H1 (cell line): ENCODE measurements around the gene TMEM39B. TPM values are rescaled to one million over a fixed set of nuclear protein-coding genes. Genes with fewer than 3 reads are reported as not detected.

Experiments
- CTCF ChIA-PET: fragments of 300-600 bp; sonication (Branson Sonifier 250); formaldehyde crosslinking; loops from one replicate; lab custom pipeline; 2021; ENCODE audit not compliant: partially characterized antibody; lab: Charles Lee
- POLR2A ChIA-PET: fragments of 300-600 bp; sonication (Branson Sonifier 250); formaldehyde crosslinking; loops from one replicate; lab custom pipeline; 2021; ENCODE audit warnings: inconsistent platforms; ENCODE audit not compliant: partially characterized antibody; lab: Charles Lee
- DNase-seq, 2 experiments: peaks; one replicate each; pipeline versions ENCODE4 v3.0.0 to v3.0.0-alpha.2; 2010 to 2022; ENCODE audit warnings: low spot score in 2 of 2, low read depth in 1 of 2, mixed read lengths in 1 of 2
- FAIRE-seq: peaks from 2 replicates; lab custom pipeline; 2011; peaks lifted over from hg19 to GRCh38; lab: Jason Lieb, UNC
- H2AFZ ChIP-seq: 2 replicates; pipeline ENCODE4 v1.8.1; 2012; ENCODE audit warnings: low read length, inconsistent platforms
- H2AK5ac ChIP-seq: 2 replicates; pipeline ENCODE4 v1.6.1; 2013; ENCODE audit warnings: low read depth, low read length
- H2BK120ac ChIP-seq: replicated peaks from 2 replicates; pipeline ENCODE3; 2013; ENCODE audit warnings: low read depth, low read length, inconsistent platforms
- H2BK12ac ChIP-seq: 2 replicates; pipeline ENCODE4 v1.6.1; 2013; ENCODE audit warnings: low read depth, low read length
- H2BK15ac ChIP-seq: 2 replicates; pipeline ENCODE4 v1.6.1; 2013; ENCODE audit warnings: low read length
- H2BK20ac ChIP-seq: 2 replicates; pipeline ENCODE4 v1.6.1; 2013; ENCODE audit warnings: low read length
- H2BK5ac ChIP-seq: 2 replicates; pipeline ENCODE4 v1.6.1; 2013; ENCODE audit warnings: low read depth, low read length
- H3K14ac ChIP-seq: 2 replicates; pipeline ENCODE4 v1.6.1; 2013; ENCODE audit warnings: inconsistent platforms; ENCODE audit not compliant: insufficient read length
- H3K18ac ChIP-seq: 2 replicates; pipeline ENCODE4 v1.6.1; 2013; ENCODE audit warnings: low read length; ENCODE audit errors: extremely low read depth
- H3K23ac ChIP-seq: 2 replicates; pipeline ENCODE4 v1.6.1; 2013; ENCODE audit warnings: inconsistent platforms; ENCODE audit not compliant: insufficient read length
- H3K23me2 ChIP-seq: 2 replicates; pipeline ENCODE4 v1.6.1; 2013; ENCODE audit warnings: low read depth, low read length
- H3K27ac ChIP-seq: 2 replicates; pipeline ENCODE4 v1.6.1; 2011; ENCODE audit warnings: low read depth, low read length, inconsistent platforms
- H3K27me3 ChIP-seq, 4 experiments: replicated peaks in 1 of 4; 1 replicate in 1 of 4; 2 replicates in 3 of 4; pipeline versions ENCODE4 v1.6.1 to v1.8.1; 2011 to 2013; ENCODE audit warnings: low read length in 3 of 4, mild to moderate bottlenecking in 3 of 4, inconsistent platforms in 2 of 4, mixed read lengths in 2 of 4, moderate library complexity in 1 of 4; ENCODE audit not compliant: control insufficient read depth in 3 of 4, insufficient read depth in 3 of 4; ENCODE audit errors: extremely low read depth in 1 of 4
- H3K36me3 ChIP-seq, 4 experiments: 2 replicates each; pipeline versions ENCODE4 v1.6.1 to v1.8.1; 2011 to 2013; ENCODE audit warnings: mild to moderate bottlenecking in 4 of 4, low read length in 3 of 4, moderate library complexity in 2 of 4, control low read depth in 1 of 4, inconsistent platforms in 1 of 4; ENCODE audit not compliant: insufficient read depth in 4 of 4, control insufficient read depth in 2 of 4
- H3K4ac ChIP-seq: replicated peaks from 2 replicates; pipeline ENCODE3; 2013; ENCODE audit warnings: low read length, low read depth, mixed read lengths, inconsistent platforms; ENCODE audit not compliant: insufficient read length
- H3K4me1 ChIP-seq, 4 experiments: replicated peaks in 1 of 4; 1 replicate in 1 of 4; 2 replicates in 3 of 4; pipeline versions ENCODE4 v1.6.1 to v1.8.1; 2011 to 2013; ENCODE audit warnings: low read length in 3 of 4, inconsistent platforms in 2 of 4, mixed read lengths in 1 of 4; ENCODE audit not compliant: insufficient read depth in 4 of 4, control insufficient read depth in 3 of 4
- H3K4me2 ChIP-seq, 2 experiments: 2 replicates each; pipeline versions ENCODE4 v1.6.1 to v1.8.1; 2011 to 2013; ENCODE audit warnings: low read depth in 2 of 2, low read length in 2 of 2, control low read depth in 1 of 2, inconsistent platforms in 1 of 2, mild to moderate bottlenecking in 1 of 2; ENCODE audit not compliant: insufficient read depth in 1 of 2
- H3K4me3 ChIP-seq, 4 experiments: fragments of 200-600, 300-600 bp in 1 of 4; sonication (generic), shearing (Covaris generic), sonication (Bioruptor Twin) in 1 of 4; 2 replicates each; pipeline versions ENCODE4 v1.5.1 to v1.8.1; 2011 to 2016; ENCODE audit warnings: low read length in 4 of 4, low read depth in 3 of 4, control low read depth in 2 of 4, inconsistent platforms in 2 of 4, mild to moderate bottlenecking in 2 of 4, mixed read lengths in 1 of 4, moderate library complexity in 1 of 4; ENCODE audit not compliant: insufficient read depth in 2 of 4; ENCODE audit errors: extremely low read depth in 1 of 4
- H3K56ac ChIP-seq: replicated peaks from 2 replicates; pipeline ENCODE3; 2013; ENCODE audit warnings: low read depth, mild to moderate bottlenecking, mixed read lengths, low read length, inconsistent platforms; ENCODE audit not compliant: insufficient read length
- H3K79me1 ChIP-seq: 2 replicates; pipeline ENCODE4 v1.6.1; 2013; ENCODE audit warnings: low read depth, low read length, control low read depth
- H3K79me2 ChIP-seq, 2 experiments: 2 replicates each; pipeline versions ENCODE4 v1.6.1 to v1.8.1; 2012 to 2013; ENCODE audit warnings: low read length in 2 of 2, mild to moderate bottlenecking in 2 of 2, inconsistent platforms in 1 of 2; ENCODE audit not compliant: insufficient read depth in 2 of 2, control insufficient read depth in 1 of 2
- H3K9ac ChIP-seq, 4 experiments: replicated peaks in 1 of 4; 1 replicate in 1 of 4; 2 replicates in 3 of 4; pipeline versions ENCODE4 v1.6.1 to v1.8.1; 2011 to 2013; ENCODE audit warnings: low read depth in 3 of 4, low read length in 3 of 4, control low read depth in 2 of 4, mild to moderate bottlenecking in 2 of 4, moderate library complexity in 2 of 4, inconsistent platforms in 1 of 4; ENCODE audit errors: extremely low read depth in 1 of 4
- H3K9me3 ChIP-seq, 2 experiments: 2 replicates each; pipeline versions ENCODE4 v1.6.1 to v1.8.1; 2012 to 2013; ENCODE audit warnings: mild to moderate bottlenecking in 2 of 2, moderate library complexity in 2 of 2, control low read depth in 1 of 2, inconsistent platforms in 1 of 2, low read depth in 1 of 2, low read length in 1 of 2, mixed read lengths in 1 of 2; ENCODE audit not compliant: insufficient read depth in 2 of 2
- H4K20me1 ChIP-seq, 2 experiments: replicated peaks in 1 of 2; 2 replicates each; pipeline versions ENCODE3 to v1.8.1; 2011 to 2013; ENCODE audit warnings: inconsistent platforms in 2 of 2, low read length in 2 of 2, mild to moderate bottlenecking in 1 of 2; ENCODE audit not compliant: insufficient read depth in 2 of 2, control insufficient read depth in 1 of 2
- H4K5ac ChIP-seq: 2 replicates; pipeline ENCODE4 v1.6.1; 2013; ENCODE audit warnings: low read length, low read depth, mixed read lengths, inconsistent platforms; ENCODE audit not compliant: insufficient read length
- H4K8ac ChIP-seq: 2 replicates; pipeline ENCODE4 v1.8.0; 2013; ENCODE audit warnings: mild to moderate bottlenecking, moderate library complexity, low read length, inconsistent platforms; ENCODE audit not compliant: insufficient read depth; ENCODE audit errors: extremely low read depth
- H4K91ac ChIP-seq: replicated peaks from 2 replicates; pipeline ENCODE3; 2013; ENCODE audit warnings: low read length, mixed read lengths, inconsistent platforms; ENCODE audit not compliant: insufficient read length
- ATF3 ChIP-seq: IDR thresholded peaks from 2 replicates; pipeline ENCODE4 v1.6.1; 2011; ENCODE audit warnings: low read depth, mild to moderate bottlenecking, low read length; ENCODE audit not compliant: insufficient read depth
- EZH2 ChIP-seq: fragments of 200-600 bp; sonication (generic); IDR thresholded peaks from 2 replicates; pipeline ENCODE4 v1.7.1; 2012; ENCODE audit warnings: low read depth, mild to moderate bottlenecking, moderate library complexity, low read length, inconsistent platforms; ENCODE audit not compliant: severe bottlenecking
- FOSL1 ChIP-seq: IDR thresholded peaks from 2 replicates; pipeline ENCODE4 v1.6.1; 2011; ENCODE audit warnings: mild to moderate bottlenecking, low read depth, low read length, moderate library complexity; ENCODE audit not compliant: insufficient read depth
- RFX5 ChIP-seq: IDR thresholded peaks from 2 replicates; pipeline ENCODE4 v1.6.1; 2011; ENCODE audit warnings: low read depth, low read length, improper control_type of control experiment, borderline replicate concordance
- TAF1 ChIP-seq: IDR thresholded peaks from 2 replicates; pipeline ENCODE4 v1.6.1; 2011; ENCODE audit warnings: mild to moderate bottlenecking, low read depth, low read length
- TAF7 ChIP-seq: optimal IDR thresholded peaks from 2 replicates; pipeline ENCODE3; 2011; ENCODE audit warnings: low read depth, mild to moderate bottlenecking, inconsistent platforms, low read length, moderate library complexity, borderline replicate concordance
- ZNF274 ChIP-seq: IDR thresholded peaks from 2 replicates; pipeline ENCODE4 v1.7.0; 2012; ENCODE audit warnings: low read length, borderline replicate concordance; ENCODE audit errors: extremely low read depth
- WGBS, 2 experiments: shearing (Covaris generic) in 1 of 2; methylation state at CpG; one replicate each; pipeline versions ENCODE4 v1.1.6 to v1.1.7; 2013 to 2015; ENCODE audit warnings: low lambda C conversion rate in 2 of 2, mixed read lengths in 2 of 2, inconsistent platforms in 1 of 2, low coverage in 1 of 2, missing lambda C conversion rate in 1 of 2; ENCODE audit not compliant: insufficient replicate concordance in 2 of 2, insufficient coverage in 1 of 2, insufficient read length in 1 of 2; ENCODE audit errors: extremely low coverage in 1 of 2, missing lambda C conversion rate in 1 of 2; 5-methylcytosine and 5-hydroxymethylcytosine counted together
- polyA plus RNA-seq, 7 experiments: library from polyadenylated mRNA; depleted of rRNA in 3 of 7; stranded (reverse) in 5 of 7; unstranded in 2 of 7; fragments of >200 nt in 5 of 7; fragments of 200-250 nt in 2 of 7; gene quantifications; 1 replicate in 5 of 7; 2 replicates in 1 of 7; 4 replicates in 1 of 7; pipeline versions ENCODE4 v1.2.1 to v1.2.3, GENCODE V29; 2011 to 2013; ENCODE audit warnings: missing spikeins in 2 of 7, mixed read lengths in 2 of 7
- total RNA-seq: library from RNA; stranded (reverse); fragmentation: NEBNext Ultra II Directional; extraction: Animal tissue kit (Norgen Biotek cat#: 25700); gene quantifications from 2 replicates; pipeline ENCODE4 v1.2.1, GENCODE V29; 2021
- TF ChIP-seq, protein P1 (sequence below): IDR thresholded peaks from 2 replicates; pipeline ENCODE4 v1.6.1; 2012; ENCODE audit warnings: inconsistent platforms

TMEM39B gene
- total and polyA plus RNA-seq, 2 of the 8 experiments (the other 6 are each of a cell fraction or from before 2014, with no cell fraction given), result 25.3 to 32.7 TPM

- Histone ChIP-seq H3K14ac (no peak overlapping the region), H3K23ac (no peak overlapping the region), H2BK120ac (no peak overlapping the region), H4K8ac (no peak overlapping the region), H3K18ac (no peak overlapping the region), H3K4me2 (no peak overlapping the region), H3K4me1 (no peaks in the 10 kb centered on the region), H3K23me2 (no peaks in the 10 kb centered on the region), H3K79me2 (no peaks in the 10 kb centered on the region), H2BK5ac (no peak overlapping the region), H4K20me1 (peaks cover 0 to 2% of the 10 kb centered on the region in 2 experiments), H2BK12ac (no peak overlapping the region), H3K36me3 (peaks cover 4 to 33% (median 23%) of the 10 kb centered on the region in 4 experiments), H4K91ac (no peak overlapping the region), H3K9me3 (no peaks in the 10 kb centered on the region), H2AK5ac (no peak overlapping the region), H2AFZ (no peak overlapping the region), H3K56ac (no peak overlapping the region), H2BK15ac (no peak overlapping the region), H3K4ac (no peak overlapping the region), H3K27ac (no peak overlapping the region), H2BK20ac (no peak overlapping the region), H3K9ac (no peak overlapping the region), H3K4me3 (no peak overlapping the region), H3K79me1 (no peaks in the 10 kb centered on the region), H4K5ac (no peak overlapping the region), H3K27me3 (no peaks in the 10 kb centered on the region)
- ChIA-PET CTCF (interaction anchor here (0.9 to 1.0 kb wide), 2 partner anchors 8 to 26 kb away, joined by 3 to 4 read pairs; partner anchors contain the start of gene TMEM39B), POLR2A (interaction anchor here (1.8 kb wide), 1 partner anchor 10 kb away, joined by 6 read pairs; no protein-coding TSS in a partner anchor)
- FAIRE-seq (no peak), DNase-seq (no peak)
- WGBS, 2 experiments, result 91% methylated on average over 4 of the region's 4 CpGs; no CpG with 5 or more reads in 1 of the 2 experiments
- TF ChIP-seq TAF7, result no peak
- no peak for TF ChIP-seq TAF1
- TF ChIP-seq, protein P1, sequence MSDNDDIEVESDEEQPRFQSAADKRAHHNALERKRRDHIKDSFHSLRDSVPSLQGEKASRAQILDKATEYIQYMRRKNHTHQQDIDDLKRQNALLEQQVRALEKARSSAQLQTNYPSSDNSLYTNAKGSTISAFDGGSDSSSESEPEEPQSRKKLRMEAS, result no peak
- TF ChIP-seq RFX5, result no peak
- no peak for TF ChIP-seq EZH2
- no peak for TF ChIP-seq ATF3
- no peak for TF ChIP-seq ZNF274
- TF ChIP-seq FOSL1, result no peak
These were observed 26.7 kb downstream of the TMEM39B start for GRCh38 chr1:32099426-32099825.
